A549 (cell line): Measurements from ENCODE around the gene RHEB. TPM values are rescaled to one million over a fixed set of nuclear protein-coding genes. Genes with fewer than 3 reads are reported as not detected.

Experiments
- ATAC-seq, 2 experiments: fragments of 200-7000 bp in 1 of 2; fragments of >200 bp in 1 of 2; cut with Nextera tagmentation in 1 of 2; cut with Tn5 transposase in 1 of 2; 3 replicates each; pipeline versions ENCODE4 v1.8.0 to v1.9.1; 2018 to 2020; ENCODE audit warnings: mild to moderate bottlenecking in 1 of 2, moderate library complexity in 1 of 2
- CTCF ChIA-PET: fragments of 300-600 bp; sonication (Branson Sonifier 250); formaldehyde crosslinking; extraction: SDS; loops from one replicate; lab custom pipeline; 2021; ENCODE audit warnings: antibody characterized with exemption, inconsistent platforms; lab: Yijun Ruan, JAX
- POLR2A ChIA-PET: fragments of 350-600 bp; formaldehyde crosslinking; extraction: SDS; loops from one replicate; lab custom pipeline; 2021; ENCODE audit warnings: antibody characterized with exemption, inconsistent platforms; lab: Yijun Ruan, JAX
- DNase-seq, 2 experiments: peaks; one replicate each; pipeline versions ENCODE4 v3.0.0 to v3.0.0-alpha.2; 2011 to 2016; ENCODE audit warnings: low read depth in 1 of 2, low spot score in 1 of 2
- FAIRE-seq: peaks from 2 replicates; lab custom pipeline; 2011; peaks lifted over from hg19 to GRCh38; lab: Jason Lieb, UNC
- H3K27ac ChIP-seq, 2 experiments: fragments of >200 bp; sonication (Bioruptor Twin); formaldehyde crosslinking; 3 replicates each; pipeline ENCODE4 v1.5.1; 2016 to 2017
- H3K4me1 ChIP-seq: fragments of >200 bp; sonication (Bioruptor Twin); formaldehyde crosslinking; 3 replicates; pipeline ENCODE4 v1.6.1; 2016
- H3K4me2 ChIP-seq: fragments of >200 bp; sonication (Bioruptor Twin); formaldehyde crosslinking; 3 replicates; pipeline ENCODE4 v1.6.1; 2016
- H3K4me3 ChIP-seq: fragments of >200 bp; sonication (Bioruptor Twin); formaldehyde crosslinking; 3 replicates; pipeline ENCODE4 v1.5.1; 2016
- H3K9me3 ChIP-seq: fragments of >200 bp; sonication (Bioruptor Twin); formaldehyde crosslinking; 3 replicates; pipeline ENCODE4 v1.6.1; 2016
- BHLHE40 ChIP-seq: IDR thresholded peaks from 2 replicates; pipeline ENCODE4 v1.6.1; 2012; ENCODE audit warnings: low read depth, low read length, inconsistent platforms
- CBX8 ChIP-seq: fragments of 200-600 bp; sonication (generic); IDR thresholded peaks from 2 replicates; pipeline ENCODE4 v1.6.1; 2016
- CHD2 ChIP-seq: fragments of 150-350 bp; IDR thresholded peaks from 2 replicates; pipeline ENCODE4 v1.6.1; 2014; ENCODE audit warnings: low read length; ENCODE audit not compliant: partially characterized antibody
- CHD4 ChIP-seq: fragments of 200-600 bp; sonication (generic); IDR thresholded peaks from 2 replicates; pipeline ENCODE4 v1.6.1; 2016; ENCODE audit warnings: antibody characterized with exemption, mild to moderate bottlenecking, borderline replicate concordance
- FOSB ChIP-seq: fragments of 250-450 bp; sonication (Bioruptor Pico); IDR thresholded peaks from 2 replicates; pipeline ENCODE4 v1.5.0; 2020; ENCODE audit warnings: mild to moderate bottlenecking, moderate library complexity
- HOXA7 ChIP-seq: fragments of 250-450 bp; sonication (Bioruptor Pico); IDR thresholded peaks from 2 replicates; pipeline ENCODE4 v1.5.0; 2020; ENCODE audit warnings: mild to moderate bottlenecking, moderate library complexity
- JUNB ChIP-seq: fragments of >200 bp; sonication (Bioruptor Twin); formaldehyde crosslinking; IDR thresholded peaks from 2 replicates; pipeline ENCODE4 v1.6.1; 2016
- KDM1A ChIP-seq: fragments of 200-600 bp; sonication (generic); IDR thresholded peaks from 2 replicates; pipeline ENCODE4 v1.6.1; 2016; ENCODE audit warnings: low read depth, mild to moderate bottlenecking
- MAFK ChIP-seq: fragments of 450-650 bp; IDR thresholded peaks from 2 replicates; pipeline ENCODE4 v1.6.1; 2014; ENCODE audit not compliant: partially characterized antibody
- PHF8 ChIP-seq: fragments of 200-600 bp; sonication (generic); IDR thresholded peaks from 2 replicates; pipeline ENCODE4 v1.6.1; 2016; ENCODE audit warnings: low read depth, mild to moderate bottlenecking, antibody characterized with exemption, moderate library complexity, borderline replicate concordance
- RFX5 ChIP-seq: fragments of 450-650 bp; IDR thresholded peaks from 2 replicates; pipeline ENCODE4 v1.7.1; 2014; ENCODE audit warnings: antibody characterized with exemption, mild to moderate bottlenecking, moderate library complexity
- RNF2 ChIP-seq: fragments of 200-600 bp; sonication (generic); IDR thresholded peaks from 2 replicates; pipeline ENCODE4 v1.6.1; 2016; ENCODE audit warnings: low read depth, mild to moderate bottlenecking, antibody characterized with exemption, moderate library complexity, borderline replicate concordance
- SMC3 ChIP-seq: fragments of >200 bp; sonication (Bioruptor Twin); formaldehyde crosslinking; IDR thresholded peaks from 3 replicates; pipeline ENCODE4 v1.6.1; 2018; ENCODE audit warnings: inconsistent platforms
- TP53 ChIP-seq: fragments of 250-450 bp; sonication (Bioruptor Pico); IDR thresholded peaks from 2 replicates; pipeline ENCODE4 v1.5.0; 2021; ENCODE audit warnings: mild to moderate bottlenecking, moderate library complexity
- ZFP36 ChIP-seq: fragments of 450-650 bp; IDR thresholded peaks from 2 replicates; pipeline ENCODE4 v1.6.1; 2014; ENCODE audit warnings: borderline replicate concordance; ENCODE audit not compliant: partially characterized antibody
- ZSCAN20 ChIP-seq: fragments of 250-450 bp; sonication (Bioruptor Pico); IDR thresholded peaks from 2 replicates; pipeline ENCODE4 v1.8.0; 2022; ENCODE audit warnings: mild to moderate bottlenecking, moderate library complexity
- WGBS: methylation state at CpG from one replicate; pipeline ENCODE4 v1.1.6; 2017; ENCODE audit errors: missing lambda C conversion rate; 5-methylcytosine and 5-hydroxymethylcytosine counted together
- polyA plus RNA-seq, 4 experiments: library from polyadenylated mRNA; depleted of rRNA in 3 of 4; stranded (reverse); fragments of >200 nt; fragmentation: RNase III in 1 of 4; extraction: RNeasy Plus Mini Kit Qiagen cat#74134 plus additional on column Dnase treatment in 1 of 4; gene quantifications; 2 replicates in 3 of 4; 3 replicates in 1 of 4; pipeline ENCODE4 v1.2.3, GENCODE V29; 2011 to 2017
- TF ChIP-seq, protein P1 (sequence below): fragments of >200 bp; sonication (Bioruptor Twin); formaldehyde crosslinking; IDR thresholded peaks from 3 replicates; pipeline ENCODE4 v1.5.1; 2016
- TF ChIP-seq, protein P2 (sequence below): IDR thresholded peaks from 2 replicates; pipeline ENCODE4 v1.6.1; 2012
- TF ChIP-seq, protein P3 (sequence below): fragments of 450-650 bp; IDR thresholded peaks from 2 replicates; pipeline ENCODE4 v1.6.1; 2014; ENCODE audit warnings: antibody characterized with exemption
- TF ChIP-seq, protein P4 (sequence below): IDR thresholded peaks from 2 replicates; pipeline ENCODE4 v1.6.1; 2012
- TF ChIP-seq, protein P5 (sequence below): fragments of 250-450 bp; sonication (Bioruptor Pico); IDR thresholded peaks from 2 replicates; pipeline ENCODE4 v1.5.0; 2021; ENCODE audit warnings: mild to moderate bottlenecking, moderate library complexity, borderline replicate concordance

RHEB gene
- polyA plus RNA-seq, 2 of the 4 experiments (the other 2 are of a cell fraction), result 110 to 198 TPM

DNA sequence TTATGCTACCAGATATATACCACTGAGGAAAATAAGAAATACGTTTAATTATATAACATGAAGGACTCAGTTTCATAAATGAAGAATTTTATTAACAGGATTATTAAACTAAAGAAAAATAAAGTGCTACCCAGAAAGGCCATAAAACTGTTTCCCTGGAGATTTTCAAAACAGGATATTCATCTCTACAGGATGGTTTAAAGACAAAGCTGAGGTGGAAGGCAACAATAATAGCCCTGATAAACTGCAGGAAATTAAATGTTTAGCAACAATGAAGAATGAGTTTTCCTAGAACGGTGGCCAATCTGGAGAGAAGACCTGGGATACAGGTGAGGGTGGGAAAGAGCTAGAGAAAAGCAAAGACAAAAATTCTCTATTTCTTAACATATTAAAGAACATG is 11.9 kb downstream of the RHEB start:
- 83% methylated on average over 2 of the region's 2 CpGs for WGBS
- no peak overlapping the region for H3K4me3 ChIP-seq
- no peak overlapping the region for H3K4me2 ChIP-seq
- ATAC-seq (no peak), DNase-seq (no peak), FAIRE-seq (no peak)
- H3K4me1 ChIP-seq, result peaks cover 68% of the 10 kb centered on the region
- POLR2A ChIA-PET, result no interaction called here
- H3K27ac ChIP-seq, result no peak overlapping the region
- no peak for TF ChIP-seq CBX8
- TF ChIP-seq KDM1A, result no peak
- TF ChIP-seq, protein P1, sequence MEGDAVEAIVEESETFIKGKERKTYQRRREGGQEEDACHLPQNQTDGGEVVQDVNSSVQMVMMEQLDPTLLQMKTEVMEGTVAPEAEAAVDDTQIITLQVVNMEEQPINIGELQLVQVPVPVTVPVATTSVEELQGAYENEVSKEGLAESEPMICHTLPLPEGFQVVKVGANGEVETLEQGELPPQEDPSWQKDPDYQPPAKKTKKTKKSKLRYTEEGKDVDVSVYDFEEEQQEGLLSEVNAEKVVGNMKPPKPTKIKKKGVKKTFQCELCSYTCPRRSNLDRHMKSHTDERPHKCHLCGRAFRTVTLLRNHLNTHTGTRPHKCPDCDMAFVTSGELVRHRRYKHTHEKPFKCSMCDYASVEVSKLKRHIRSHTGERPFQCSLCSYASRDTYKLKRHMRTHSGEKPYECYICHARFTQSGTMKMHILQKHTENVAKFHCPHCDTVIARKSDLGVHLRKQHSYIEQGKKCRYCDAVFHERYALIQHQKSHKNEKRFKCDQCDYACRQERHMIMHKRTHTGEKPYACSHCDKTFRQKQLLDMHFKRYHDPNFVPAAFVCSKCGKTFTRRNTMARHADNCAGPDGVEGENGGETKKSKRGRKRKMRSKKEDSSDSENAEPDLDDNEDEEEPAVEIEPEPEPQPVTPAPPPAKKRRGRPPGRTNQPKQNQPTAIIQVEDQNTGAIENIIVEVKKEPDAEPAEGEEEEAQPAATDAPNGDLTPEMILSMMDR, result no peak
- TF ChIP-seq, protein P2, sequence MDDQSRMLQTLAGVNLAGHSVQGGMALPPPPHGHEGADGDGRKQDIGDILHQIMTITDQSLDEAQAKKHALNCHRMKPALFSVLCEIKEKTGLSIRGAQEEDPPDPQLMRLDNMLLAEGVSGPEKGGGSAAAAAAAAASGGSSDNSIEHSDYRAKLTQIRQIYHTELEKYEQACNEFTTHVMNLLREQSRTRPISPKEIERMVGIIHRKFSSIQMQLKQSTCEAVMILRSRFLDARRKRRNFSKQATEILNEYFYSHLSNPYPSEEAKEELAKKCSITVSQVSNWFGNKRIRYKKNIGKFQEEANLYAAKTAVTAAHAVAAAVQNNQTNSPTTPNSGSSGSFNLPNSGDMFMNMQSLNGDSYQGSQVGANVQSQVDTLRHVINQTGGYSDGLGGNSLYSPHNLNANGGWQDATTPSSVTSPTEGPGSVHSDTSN, result no peak
- no peak for TF ChIP-seq RNF2
- TF ChIP-seq, protein P3, sequence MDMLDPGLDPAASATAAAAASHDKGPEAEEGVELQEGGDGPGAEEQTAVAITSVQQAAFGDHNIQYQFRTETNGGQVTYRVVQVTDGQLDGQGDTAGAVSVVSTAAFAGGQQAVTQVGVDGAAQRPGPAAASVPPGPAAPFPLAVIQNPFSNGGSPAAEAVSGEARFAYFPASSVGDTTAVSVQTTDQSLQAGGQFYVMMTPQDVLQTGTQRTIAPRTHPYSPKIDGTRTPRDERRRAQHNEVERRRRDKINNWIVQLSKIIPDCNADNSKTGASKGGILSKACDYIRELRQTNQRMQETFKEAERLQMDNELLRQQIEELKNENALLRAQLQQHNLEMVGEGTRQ, result no peak
- no peak for TF ChIP-seq JUNB
- no peak for TF ChIP-seq ZFP36
- TF ChIP-seq ZSCAN20 (CRISPR knock-in tag), result no peak
- TF ChIP-seq BHLHE40, result no peak
- CTCF ChIA-PET, result interaction anchor here (1.4 to 2.5 kb wide), 4 partner anchors 10 to 105 kb away, joined by 3 to 10 read pairs (median 6); no protein-coding TSS in a partner anchor
- H3K9me3 ChIP-seq, result no peaks in the 10 kb centered on the region

DNA sequence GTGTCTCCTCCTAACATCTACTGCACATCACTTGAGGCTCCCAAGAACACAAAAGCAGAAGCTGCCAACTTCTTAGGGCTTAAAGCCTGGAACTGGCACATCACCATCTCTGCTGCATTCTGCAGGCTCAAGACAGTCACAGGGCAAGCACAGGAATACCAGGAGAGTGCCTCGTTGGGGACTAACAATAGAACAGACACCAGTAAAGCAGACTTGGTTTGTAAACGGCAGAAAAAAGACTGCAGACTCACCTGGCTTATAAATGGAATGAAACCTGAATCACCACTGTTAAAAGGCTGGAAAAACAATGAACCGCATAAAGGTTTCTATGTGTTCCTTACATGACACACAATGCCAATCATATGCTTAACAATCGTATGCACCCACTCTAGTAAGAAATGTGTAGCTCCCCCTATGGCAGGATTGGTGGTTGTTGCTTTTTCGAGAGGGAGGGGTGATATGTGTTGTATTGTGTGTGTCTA is 12.8 kb downstream of the RHEB start:
- H3K4me1 ChIP-seq, result peaks cover 75% of the 10 kb centered on the region
- peak overlapping the region; percentile 22; the same call in 2 of the 3 replicates for H3K4me2 ChIP-seq
- 31% methylated on average over 5 of the region's 5 CpGs for WGBS
- ATAC-seq, result peak; percentile 28 to 44; a peak in 3 of 6 replicates
- no peak overlapping the region for H3K4me3 ChIP-seq
- no peak for FAIRE-seq
- H3K27ac ChIP-seq, result peak overlapping the region; percentile 9 to 52; a peak in 3 of 6 replicates
- no peak for TF ChIP-seq TP53
- no peak for TF ChIP-seq FOSB (CRISPR knock-in tag)
- TF ChIP-seq CBX8, result no peak
- TF ChIP-seq, protein P4, sequence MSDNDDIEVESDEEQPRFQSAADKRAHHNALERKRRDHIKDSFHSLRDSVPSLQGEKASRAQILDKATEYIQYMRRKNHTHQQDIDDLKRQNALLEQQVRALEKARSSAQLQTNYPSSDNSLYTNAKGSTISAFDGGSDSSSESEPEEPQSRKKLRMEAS, result no peak
- TF ChIP-seq RFX5, result no peak
- TF ChIP-seq SMC3, result no peak
- no peak for TF ChIP-seq MAFK
- no peak for TF ChIP-seq ZSCAN20 (CRISPR knock-in tag)
- no peak for TF ChIP-seq CHD2
- no peak for TF ChIP-seq CHD4
- TF ChIP-seq, protein P5, sequence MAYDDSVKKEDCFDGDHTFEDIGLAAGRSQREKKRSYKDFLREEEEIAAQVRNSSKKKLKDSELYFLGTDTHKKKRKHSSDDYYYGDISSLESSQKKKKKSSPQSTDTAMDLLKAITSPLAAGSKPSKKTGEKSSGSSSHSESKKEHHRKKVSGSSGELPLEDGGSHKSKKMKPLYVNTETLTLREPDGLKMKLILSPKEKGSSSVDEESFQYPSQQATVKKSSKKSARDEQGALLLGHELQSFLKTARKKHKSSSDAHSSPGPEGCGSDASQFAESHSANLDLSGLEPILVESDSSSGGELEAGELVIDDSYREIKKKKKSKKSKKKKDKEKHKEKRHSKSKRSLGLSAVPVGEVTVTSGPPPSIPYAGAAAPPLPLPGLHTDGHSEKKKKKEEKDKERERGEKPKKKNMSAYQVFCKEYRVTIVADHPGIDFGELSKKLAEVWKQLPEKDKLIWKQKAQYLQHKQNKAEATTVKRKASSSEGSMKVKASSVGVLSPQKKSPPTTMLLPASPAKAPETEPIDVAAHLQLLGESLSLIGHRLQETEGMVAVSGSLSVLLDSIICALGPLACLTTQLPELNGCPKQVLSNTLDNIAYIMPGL (CRISPR knock-in tag), result no peak
- no peak for TF ChIP-seq PHF8
- no peak for TF ChIP-seq HOXA7 (CRISPR knock-in tag)
- no peaks in the 10 kb centered on the region for H3K9me3 ChIP-seq
- POLR2A ChIA-PET, result no interaction called here
- peak in 1 of 2 experiments; percentile 31 for DNase-seq
- CTCF ChIA-PET, result interaction anchor here (1.4 to 2.5 kb wide), 3 partner anchors 10 to 106 kb away, joined by 3 to 9 read pairs (median 4); no protein-coding TSS in a partner anchor
